AG04450 (cell line): ENCODE results near the gene ITGA11. TPM values are rescaled to one million over a fixed set of nuclear protein-coding genes. Genes with fewer than 3 reads are reported as not detected.

Experiments used
- CTCF ChIA-PET: fragments of 300-600, 350-600 bp; formaldehyde crosslinking; extraction: SDS; loops from one replicate; lab custom pipeline; 2022; ENCODE audit warnings: antibody characterized with exemption, inconsistent platforms; lab: Charles Lee
- POLR2A ChIA-PET: fragments of 350-600 bp; formaldehyde crosslinking; extraction: SDS; loops from one replicate; lab custom pipeline; 2021; ENCODE audit warnings: antibody characterized with exemption, inconsistent platforms; lab: Yijun Ruan, JAX
- DNase-seq: peaks from one replicate; pipeline ENCODE4 v3.0.0-alpha.2; 2011; ENCODE audit warnings: low read depth, low spot score
- H3K27ac ChIP-seq: one replicate; pipeline ENCODE4 v1.5.1; 2012; ENCODE audit warnings: low read depth, low read length, control low read depth
- H3K27me3 ChIP-seq: one replicate; pipeline ENCODE4 v1.6.0; 2012; ENCODE audit warnings: low read length; ENCODE audit not compliant: control insufficient read depth, insufficient read depth
- H3K4me3 ChIP-seq: 2 replicates; pipeline ENCODE4 v1.5.1; 2011; ENCODE audit warnings: mild to moderate bottlenecking, low read depth, low read length, control low read depth
- H3K9me3 ChIP-seq: 2 replicates; pipeline ENCODE4 v1.5.1; 2012; ENCODE audit warnings: low read length; ENCODE audit not compliant: control insufficient read depth, insufficient read depth
- polyA plus RNA-seq: library from polyadenylated mRNA; depleted of rRNA; stranded (reverse); fragments of >200 nt; gene quantifications from 2 replicates; pipeline ENCODE4 v1.2.3, GENCODE V29; 2011; rRNA removed
- TF ChIP-seq, protein P1 (sequence below): IDR thresholded peaks from 2 replicates; pipeline ENCODE4 v1.5.1; 2011; ENCODE audit warnings: low read depth, low read length, control low read depth, inconsistent platforms

The ITGA11 gene
- polyA plus RNA-seq, 1 experiment, result 24.0 TPM

DNA sequence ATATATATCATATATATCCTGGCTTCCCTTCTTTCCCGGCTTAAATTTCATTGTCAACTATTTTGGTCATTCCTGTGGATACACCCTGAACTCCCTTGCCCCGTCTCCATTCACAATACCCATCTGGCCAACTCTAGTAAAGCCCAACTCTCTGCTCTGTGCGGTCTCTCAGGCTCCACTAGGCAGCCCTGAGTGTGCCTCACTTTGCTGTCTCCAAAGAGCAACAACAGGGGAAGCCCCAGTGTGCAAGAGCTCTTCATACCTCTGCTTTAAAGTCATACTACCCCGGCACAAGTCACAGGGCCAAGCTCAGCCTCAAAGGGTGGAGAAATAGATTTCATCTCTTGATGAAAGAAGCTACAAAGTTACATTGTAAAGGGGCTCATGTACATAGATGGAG is 173.3 kb downstream of the ITGA11 start:
- Histone ChIP-seq H3K27me3 (peaks cover 2% of the 10 kb centered on the region), H3K4me3 (no peak overlapping the region), H3K9me3 (no peaks in the 10 kb centered on the region), H3K27ac (no peak overlapping the region)
- DNase-seq, result no peak
- ChIA-PET POLR2A (interaction anchor here (0.5 kb wide), 1 partner anchor 34 kb away, joined by 3 read pairs; no protein-coding TSS in a partner anchor), CTCF (interaction anchor here (0.6 kb wide), 1 partner anchor 38 kb away, joined by 3 read pairs; no protein-coding TSS in a partner anchor)
- TF ChIP-seq, protein P1, sequence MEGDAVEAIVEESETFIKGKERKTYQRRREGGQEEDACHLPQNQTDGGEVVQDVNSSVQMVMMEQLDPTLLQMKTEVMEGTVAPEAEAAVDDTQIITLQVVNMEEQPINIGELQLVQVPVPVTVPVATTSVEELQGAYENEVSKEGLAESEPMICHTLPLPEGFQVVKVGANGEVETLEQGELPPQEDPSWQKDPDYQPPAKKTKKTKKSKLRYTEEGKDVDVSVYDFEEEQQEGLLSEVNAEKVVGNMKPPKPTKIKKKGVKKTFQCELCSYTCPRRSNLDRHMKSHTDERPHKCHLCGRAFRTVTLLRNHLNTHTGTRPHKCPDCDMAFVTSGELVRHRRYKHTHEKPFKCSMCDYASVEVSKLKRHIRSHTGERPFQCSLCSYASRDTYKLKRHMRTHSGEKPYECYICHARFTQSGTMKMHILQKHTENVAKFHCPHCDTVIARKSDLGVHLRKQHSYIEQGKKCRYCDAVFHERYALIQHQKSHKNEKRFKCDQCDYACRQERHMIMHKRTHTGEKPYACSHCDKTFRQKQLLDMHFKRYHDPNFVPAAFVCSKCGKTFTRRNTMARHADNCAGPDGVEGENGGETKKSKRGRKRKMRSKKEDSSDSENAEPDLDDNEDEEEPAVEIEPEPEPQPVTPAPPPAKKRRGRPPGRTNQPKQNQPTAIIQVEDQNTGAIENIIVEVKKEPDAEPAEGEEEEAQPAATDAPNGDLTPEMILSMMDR, result no peak

DNA sequence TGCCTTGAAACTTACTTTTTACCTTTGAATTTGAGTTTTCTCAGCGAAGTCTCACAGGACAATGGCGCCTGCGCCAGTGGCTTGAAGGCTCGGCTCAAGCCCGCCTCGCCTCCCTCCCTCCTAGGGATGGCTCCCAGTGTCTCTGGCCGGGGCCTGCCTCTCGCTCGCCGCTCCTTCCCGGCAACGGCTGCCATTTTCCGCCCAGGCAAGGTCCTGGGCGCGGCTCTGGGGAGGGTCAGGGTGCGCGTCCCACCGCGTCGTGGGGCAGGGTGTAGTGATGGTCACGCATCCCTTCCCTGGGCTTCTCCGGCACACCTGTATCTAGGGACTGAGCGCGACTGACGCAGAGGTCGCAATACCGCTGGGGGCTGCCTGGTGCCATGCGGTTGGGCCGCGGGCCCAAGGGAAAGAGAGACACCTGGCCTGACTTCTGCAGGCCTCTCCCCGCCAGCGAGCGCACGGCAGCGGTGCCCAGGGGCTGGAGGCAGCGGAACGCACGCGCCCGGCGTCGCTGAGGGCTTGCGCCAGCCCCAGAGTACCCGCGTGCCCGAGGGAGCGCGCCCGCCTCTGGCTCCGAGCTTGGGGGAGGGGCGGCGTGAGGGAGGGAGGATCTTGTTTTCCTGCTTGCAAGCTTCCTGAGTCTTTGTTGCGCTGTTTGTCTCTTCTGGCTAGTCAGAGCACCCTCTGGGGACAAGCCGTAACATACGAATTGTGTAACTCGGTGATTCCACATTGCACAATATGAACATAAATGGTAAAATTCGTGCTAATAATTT is 175.1 kb downstream of the ITGA11 start:
- Histone ChIP-seq H3K9me3 (no peaks in the 10 kb centered on the region), H3K27me3 (peaks cover 2% of the 10 kb centered on the region), H3K27ac (peak overlapping the region; percentile 54), H3K4me3 (peak overlapping the region; percentile 60)
- POLR2A ChIA-PET, result interaction anchor here (0.9 to 1.1 kb wide), 2 partner anchors 21 to 50 kb away, joined by 4 to 13 read pairs; partner anchors contain the start of gene FEM1B
- TF ChIP-seq, protein P1, result no peak
- DNase-seq, result no peak
- CTCF ChIA-PET, result no interaction called here

DNA sequence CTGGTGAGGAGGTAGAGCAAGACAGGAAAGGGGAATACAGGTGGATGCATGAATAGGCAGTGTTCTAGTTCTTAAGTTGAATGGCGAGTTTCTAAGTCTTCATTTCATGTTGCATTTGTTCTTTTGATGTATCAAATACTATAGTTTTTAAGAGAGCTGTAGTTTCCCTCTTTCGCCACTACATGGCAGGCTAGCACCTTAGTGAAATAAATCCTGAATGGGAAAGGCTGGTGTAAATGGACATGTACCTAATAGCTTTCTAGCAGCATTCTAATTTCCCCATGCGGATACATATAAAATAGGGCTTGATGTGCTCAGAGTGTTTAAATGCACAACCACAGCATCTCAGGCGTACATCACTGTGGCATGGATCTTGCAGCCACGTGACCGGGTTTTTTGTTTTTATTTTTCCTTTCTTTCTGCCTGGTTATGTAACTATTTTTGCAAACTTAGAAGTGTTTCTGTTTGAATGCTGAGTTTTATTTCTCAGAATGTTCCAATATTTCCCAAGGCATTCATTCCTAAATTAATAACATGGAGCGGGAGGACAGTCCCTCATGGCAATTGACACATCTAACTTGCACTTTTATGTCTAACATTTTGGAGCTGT is 178.9 kb downstream of the ITGA11 start:
- no peaks in the 10 kb centered on the region for H3K9me3 ChIP-seq
- CTCF ChIA-PET, result interaction anchor here (0.5 to 3.1 kb wide), 39 partner anchors 9 to 672 kb away, joined by 3 to 48 read pairs (median 4); partner anchors contain the start of gene FEM1B
- peak; percentile 66 for DNase-seq
- peaks cover 2% of the 10 kb centered on the region for H3K27me3 ChIP-seq
- no peak overlapping the region for H3K4me3 ChIP-seq
- H3K27ac ChIP-seq, result no peak overlapping the region
- TF ChIP-seq, protein P1, result peak; percentile 89
- POLR2A ChIA-PET, result interaction anchor here (1.5 to 1.6 kb wide), 2 partner anchors 25 to 54 kb away, joined by 5 to 11 read pairs; partner anchors contain the start of gene FEM1B

- Histone ChIP-seq H3K9me3 (peaks cover 3% of the 10 kb centered on the region; the same call in 1 of the 2 replicates), H3K4me3 (no peak overlapping the region), H3K27ac (no peak overlapping the region), H3K27me3 (no peaks in the 10 kb centered on the region)
- TF ChIP-seq, protein P1, result no peak
- POLR2A ChIA-PET, result no interaction called here
- no peak for DNase-seq
- CTCF ChIA-PET, result interaction anchor here (0.7 to 2.1 kb wide), 3 partner anchors 15 to 57 kb away, joined by 3 to 9 read pairs (median 3); no protein-coding TSS in a partner anchor
Observed at GRCh38 chr15:68249058-68249713, 182.8 kb downstream of the ITGA11 start.

Other genes starting within 250 kb of the ITGA11 start
- gene CALML4, start 226.8 kb downstream of the ITGA11 start, polyA plus RNA-seq, result 0.77 and 1.6 TPM in 2 replicates
- 13.0 and 16.0 TPM in 2 replicates for gene CLN6, start 202.4 kb downstream of the ITGA11 start, polyA plus RNA-seq
- gene FEM1B, start 154.4 kb downstream of the ITGA11 start, polyA plus RNA-seq, result 46.5 and 55.1 TPM in 2 replicates
- gene CORO2B, start 146.8 kb upstream of the ITGA11 start, polyA plus RNA-seq, result 16.1 and 22.0 TPM in 2 replicates